HepG2 (cell line): ENCODE results near the gene NSF. TPM values are rescaled to one million over a fixed set of nuclear protein-coding genes. Genes with fewer than 3 reads are reported as not detected.

Experiments used
- EZH2 ChIP-seq: conservative IDR thresholded peaks from 2 replicates; pipeline ENCODE4 v1.6.1; 2012; ENCODE audit warnings: mild to moderate bottlenecking, low read depth, low read length, moderate library complexity
- HES4 ChIP-seq: sonication (generic); formaldehyde crosslinking; IDR thresholded peaks from 2 replicates; pipeline ENCODE4 v1.9.0; 2021; ENCODE audit warnings: mild to moderate bottlenecking, missing genetic modification reagents, borderline replicate concordance
- IKZF5 ChIP-seq: IDR thresholded peaks from 2 replicates; pipeline ENCODE4 v1.6.1; 2018; ENCODE audit warnings: missing genetic modification reagents, mild to moderate bottlenecking, missing compliant biosample characterization
- MEIS2 ChIP-seq: sonication (generic); formaldehyde crosslinking; IDR thresholded peaks from 2 replicates; pipeline ENCODE4 v1.9.0; 2021; ENCODE audit warnings: mild to moderate bottlenecking, missing genetic modification reagents
- MTF2 ChIP-seq: sonication (generic); formaldehyde crosslinking; IDR thresholded peaks from 2 replicates; pipeline ENCODE4 v1.5.0; 2020; ENCODE audit warnings: missing genetic modification reagents, borderline replicate concordance
- NCOA1 ChIP-seq: sonication (generic); formaldehyde crosslinking; IDR thresholded peaks from 2 replicates; pipeline ENCODE4 v1.9.0; 2021; ENCODE audit warnings: missing genetic modification reagents
- PLSCR1 ChIP-seq: sonication (generic); formaldehyde crosslinking; IDR thresholded peaks from 2 replicates; pipeline ENCODE4 v1.5.0; 2020; ENCODE audit warnings: missing genetic modification reagents, mild to moderate bottlenecking, borderline replicate concordance
- SOX6 ChIP-seq, 2 experiments: fragments of 450-650 bp in 1 of 2; sonication (generic) in 1 of 2; formaldehyde crosslinking in 1 of 2; IDR thresholded peaks; 2 replicates each; pipeline versions ENCODE4 v1.4.0 to v1.6.1; 2017 to 2020; ENCODE audit warnings: antibody characterized with exemption in 1 of 2, mild to moderate bottlenecking in 1 of 2, missing genetic modification reagents in 1 of 2
- ZBTB49 ChIP-seq: sonication (generic); formaldehyde crosslinking; IDR thresholded peaks from 2 replicates; pipeline ENCODE4 v1.4.0; 2020; ENCODE audit warnings: missing genetic modification reagents, borderline replicate concordance
- ZNF138 ChIP-seq: sonication (generic); formaldehyde crosslinking; IDR thresholded peaks from 2 replicates; pipeline ENCODE4 v1.5.0; 2020; ENCODE audit warnings: mild to moderate bottlenecking, low read depth, missing genetic modification reagents
- ZNF205 ChIP-seq: IDR thresholded peaks from 2 replicates; pipeline ENCODE4 v1.6.1; 2018; ENCODE audit warnings: missing biosample characterization, missing genetic modification reagents
- ZNF354B ChIP-seq: sonication (generic); formaldehyde crosslinking; IDR thresholded peaks from 2 replicates; pipeline ENCODE4 v1.8.0; 2022; ENCODE audit warnings: mild to moderate bottlenecking, missing genetic modification reagents
- ZNF430 ChIP-seq: sonication (generic); formaldehyde crosslinking; IDR thresholded peaks from 2 replicates; pipeline ENCODE4 v1.9.0; 2021; ENCODE audit warnings: mild to moderate bottlenecking, missing genetic modification reagents
- ZNF503 ChIP-seq: sonication (generic); formaldehyde crosslinking; IDR thresholded peaks from 2 replicates; pipeline ENCODE4 v1.4.0; 2020; ENCODE audit warnings: missing genetic modification reagents
- ZNF644 ChIP-seq: IDR thresholded peaks from 2 replicates; pipeline ENCODE4 v1.6.1; 2016; ENCODE audit warnings: low read depth
- ZNF737 ChIP-seq: sonication (generic); formaldehyde crosslinking; IDR thresholded peaks from 2 replicates; pipeline ENCODE4 v1.5.0; 2020; ENCODE audit warnings: missing genetic modification reagents, mild to moderate bottlenecking, borderline replicate concordance
- polyA plus RNA-seq, 8 experiments: library from polyadenylated mRNA; depleted of rRNA in 3 of 8; stranded (reverse) in 7 of 8; unstranded in 1 of 8; fragments of >200 nt; fragmentation: Illumina TruSeq in 4 of 8; extraction: Trizol in 4 of 8; gene quantifications; 2 replicates each; pipeline versions ENCODE4 v1.2.1 to v1.2.3, GENCODE V29; 2011 to 2016; ENCODE audit warnings: low read depth in 4 of 8, missing spikeins in 1 of 8, mixed read lengths in 1 of 8; ENCODE audit not compliant: insufficient read depth in 1 of 8
- total RNA-seq, 5 experiments: library from RNA; depleted of rRNA; stranded (reverse); fragments of >200 nt; fragmentation: Illumina TruSeq; extraction: Trizol; gene quantifications; 2 replicates each; pipeline ENCODE4 v1.2.3, GENCODE V29; 2016; ENCODE audit warnings: low read depth in 1 of 5
- TF ChIP-seq, protein P1 (sequence below): sonication (generic); formaldehyde crosslinking; IDR thresholded peaks from 2 replicates; pipeline ENCODE4 v1.5.0; 2020; ENCODE audit warnings: mild to moderate bottlenecking, missing genetic modification reagents
- TF ChIP-seq, protein P2 (sequence below): sonication (generic); formaldehyde crosslinking; IDR thresholded peaks from 2 replicates; pipeline ENCODE4 v1.5.1; 2020; ENCODE audit warnings: missing genetic modification reagents, mild to moderate bottlenecking, borderline replicate concordance

NSF gene
- total and polyA plus RNA-seq, 2 of the 13 experiments (the other 11 are each of a cell fraction or from before 2014, with no cell fraction given) = 21.9 to 37.8 TPM

DNA sequence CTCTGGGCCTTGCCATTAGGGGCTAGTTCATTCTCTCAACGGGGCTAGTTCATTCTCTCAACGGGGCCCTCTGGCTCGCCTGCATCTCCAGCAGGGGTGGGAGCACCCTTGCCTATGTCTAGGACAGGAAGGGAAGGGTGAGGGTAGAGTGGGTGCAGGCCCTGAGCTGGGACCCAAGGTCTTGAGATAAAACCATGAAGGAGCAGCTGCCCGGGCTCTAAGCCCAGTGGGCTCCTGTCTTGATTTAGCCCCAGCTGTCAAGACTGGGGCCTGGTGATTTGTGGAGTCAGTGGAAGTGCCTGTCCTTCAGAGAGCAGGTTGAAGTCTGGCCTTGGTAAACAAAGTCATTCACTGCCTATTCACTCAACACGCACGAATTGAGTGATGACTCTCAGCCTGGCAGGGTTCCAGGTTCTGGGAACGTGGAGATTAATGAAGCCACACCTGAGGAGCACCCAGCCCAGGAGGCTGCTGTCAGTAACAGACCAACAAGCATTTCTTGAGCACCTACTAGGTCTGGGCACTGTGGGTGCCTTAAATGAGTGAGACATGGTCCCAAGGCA is 192.6 kb downstream of the NSF start (continued):
- TF ChIP-seq PLSCR1 (no peak), ZNF737 (CRISPR knock-in tag) (0 out of 2 replicates have a peak, but pooled peaks have one; percentile 62), EZH2 (no peak), ZNF354B (CRISPR knock-in tag) (no peak), MTF2 (CRISPR knock-in tag) (no peak), ZNF138 (CRISPR knock-in tag) (no peak), ZBTB49 (no peak), IKZF5 (CRISPR knock-in tag) (no peak), MEIS2 (CRISPR knock-in tag) (peak; percentile 97), ZNF503 (peak; percentile 62; the same call in 1 of the 2 replicates), ZNF644 (CRISPR knock-in tag) (peak; percentile 60; the same call in 1 of the 2 replicates), SOX6 (IDR thresholded peaks at IDR 0.05) (no peak), SOX6 (CRISPR knock-in tag; IDR thresholded peaks at IDR 0.05) (peak; percentile 61), NCOA1 (0 out of 2 replicates have a peak, but pooled peaks have one; percentile 36), ZNF205 (peak; percentile 90), ZNF430 (CRISPR knock-in tag) (no peak), HES4 (CRISPR knock-in tag) (no peak)
- TF ChIP-seq, protein P1, sequence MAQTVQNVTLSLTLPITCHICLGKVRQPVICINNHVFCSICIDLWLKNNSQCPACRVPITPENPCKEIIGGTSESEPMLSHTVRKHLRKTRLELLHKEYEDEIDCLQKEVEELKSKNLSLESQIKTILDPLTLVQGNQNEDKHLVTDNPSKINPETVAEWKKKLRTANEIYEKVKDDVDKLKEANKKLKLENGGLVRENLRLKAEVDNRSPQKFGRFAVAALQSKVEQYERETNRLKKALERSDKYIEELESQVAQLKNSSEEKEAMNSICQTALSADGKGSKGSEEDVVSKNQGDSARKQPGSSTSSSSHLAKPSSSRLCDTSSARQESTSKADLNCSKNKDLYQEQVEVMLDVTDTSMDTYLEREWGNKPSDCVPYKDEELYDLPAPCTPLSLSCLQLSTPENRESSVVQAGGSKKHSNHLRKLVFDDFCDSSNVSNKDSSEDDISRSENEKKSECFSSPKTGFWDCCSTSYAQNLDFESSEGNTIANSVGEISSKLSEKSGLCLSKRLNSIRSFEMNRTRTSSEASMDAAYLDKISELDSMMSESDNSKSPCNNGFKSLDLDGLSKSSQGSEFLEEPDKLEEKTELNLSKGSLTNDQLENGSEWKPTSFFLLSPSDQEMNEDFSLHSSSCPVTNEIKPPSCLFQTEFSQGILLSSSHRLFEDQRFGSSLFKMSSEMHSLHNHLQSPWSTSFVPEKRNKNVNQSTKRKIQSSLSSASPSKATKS = no peak
- TF ChIP-seq, protein P2, sequence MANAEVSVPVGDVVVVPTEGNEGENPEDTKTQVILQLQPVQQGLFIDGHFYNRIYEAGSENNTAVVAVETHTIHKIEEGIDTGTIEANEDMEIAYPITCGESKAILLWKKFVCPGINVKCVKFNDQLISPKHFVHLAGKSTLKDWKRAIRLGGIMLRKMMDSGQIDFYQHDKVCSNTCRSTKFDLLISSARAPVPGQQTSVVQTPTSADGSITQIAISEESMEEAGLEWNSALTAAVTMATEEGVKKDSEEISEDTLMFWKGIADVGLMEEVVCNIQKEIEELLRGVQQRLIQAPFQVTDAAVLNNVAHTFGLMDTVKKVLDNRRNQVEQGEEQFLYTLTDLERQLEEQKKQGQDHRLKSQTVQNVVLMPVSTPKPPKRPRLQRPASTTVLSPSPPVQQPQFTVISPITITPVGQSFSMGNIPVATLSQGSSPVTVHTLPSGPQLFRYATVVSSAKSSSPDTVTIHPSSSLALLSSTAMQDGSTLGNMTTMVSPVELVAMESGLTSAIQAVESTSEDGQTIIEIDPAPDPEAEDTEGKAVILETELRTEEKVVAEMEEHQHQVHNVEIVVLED (CRISPR knock-in tag) = no peak
